ENCODE results near the gene EDDM3A.

GRCh38 chr14:20696764-20697163, 48.9 kb upstream of the EDDM3A start:
- TF ChIP-seq KLF15 (CRISPR knock-in tag; IDR thresholded peaks at IDR 0.05; ENCODE audit: borderline replicate concordance) (no peak), ERF (CRISPR knock-in tag; IDR thresholded peaks at IDR 0.05) (no peak), MAX (IDR thresholded peaks at IDR 0.05) (no peak), CREBL2 (CRISPR knock-in tag; IDR thresholded peaks at IDR 0.05; ENCODE audit: borderline replicate concordance) (no peak)
